ENCODE measurements around the gene TPPP3. TPM values are rescaled to one million over a fixed set of nuclear protein-coding genes. Genes with fewer than 3 reads are reported as not detected.

The TPPP3 gene
- total RNA-seq, 4 donors from 2014 or later: 5.7 to 13.6 (median 9.9) TPM

GRCh38 chr16:67342616-67343015, 50.7 kb downstream of the TPPP3 start:
- no peaks in the 10 kb centered on the region for H3K4me1 ChIP-seq
- no peaks in the 10 kb centered on the region for H3K27me3 ChIP-seq
- WGBS, 2 donors: 93 to 95% methylated on average over 4 of the region's 4 CpGs
- H3K4me3 ChIP-seq: no peak overlapping the region
- no peaks in the 10 kb centered on the region for H3K36me3 ChIP-seq
- DNase-seq (ENCODE audit: low spot score in 2 of 2): no peak
- no peak overlapping the region for H3K27ac ChIP-seq
- H3K9me3 ChIP-seq: no peaks in the 10 kb centered on the region
- TF ChIP-seq EP300 (IDR thresholded peaks at IDR 0.05) (no peak), POLR2A (IDR thresholded peaks at IDR 0.05) (no peak), CTCF (IDR thresholded peaks at IDR 0.05) (no peak)

GRCh38 chr16:67341250-67341649, 52.0 kb downstream of the TPPP3 start:
- 87 to 92% methylated on average over 3 of the region's 3 CpGs for WGBS, 2 donors

More at GRCh38 chr16:67341250-67341649, 52.0 kb downstream of the TPPP3 start:
- Histone ChIP-seq H3K4me3 (no peak overlapping the region), H3K36me3 (no peaks in the 10 kb centered on the region), H3K4me1 (no peaks in the 10 kb centered on the region), H3K27ac (no peak overlapping the region), H3K9me3 (no peaks in the 10 kb centered on the region), H3K27me3 (no peaks in the 10 kb centered on the region)
- no peak for DNase-seq (ENCODE audit: low spot score in 2 of 2)
- TF ChIP-seq POLR2A (IDR thresholded peaks at IDR 0.05) (no peak), CTCF (IDR thresholded peaks at IDR 0.05) (no peak), EP300 (IDR thresholded peaks at IDR 0.05) (no peak)

Small RNA genes lying within 50 kb of the gene (small RNA-seq; reads per million reads assigned to genes)
- not detected for gene RNU1-123P

Other genes with a start within 250 kb of the TPPP3 start
- 10 to 100 TPM in 3 of 4 donors, 1 to 10 TPM in 1; 9.3 to 23.1 (median 18.4) TPM for gene B3GNT9, start 242.5 kb downstream of the TPPP3 start, total RNA-seq
- 10 to 100 TPM; 26.0 to 46.5 (median 36.2) TPM for gene TRADD, start 233.6 kb downstream of the TPPP3 start, total RNA-seq
- 10 to 100 TPM; 17.7 to 58.5 (median 40.0) TPM for gene FBXL8, start 233.5 kb downstream of the TPPP3 start, total RNA-seq
- gene HSF4, start 228.8 kb downstream of the TPPP3 start, total RNA-seq: 100 to 1,000 TPM; 103 to 167 (median 153) TPM
- gene NOL3, start 223.0 kb downstream of the TPPP3 start, total RNA-seq: 10 to 100 TPM; 55.5 to 95.4 (median 76.6) TPM
- 10 to 100 TPM; 13.6 to 42.9 (median 18.9) TPM for gene MATCAP1, start 209.5 kb downstream of the TPPP3 start, total RNA-seq
- gene EXOC3L1, start 203.4 kb downstream of the TPPP3 start, total RNA-seq: 1 to 10 TPM in 3 of 4 donors, under 1 TPM in 1; 0.66 to 3.9 (median 2.6) TPM
- 100 to 1,000 TPM in 2 of 4 donors, 10 to 100 TPM in 2; 60.1 to 119 (median 99.8) TPM for gene E2F4, start 201.3 kb downstream of the TPPP3 start, total RNA-seq
- 10 to 100 TPM in 1 of 4 donors, 1 to 10 TPM in 3; 2.4 to 14.4 (median 4.4) TPM for gene ELMO3, start 194.4 kb downstream of the TPPP3 start, total RNA-seq
- gene TMEM208, start 166.4 kb downstream of the TPPP3 start, total RNA-seq: 10 to 100 TPM; 28.0 to 47.6 (median 41.2) TPM
- gene FHOD1, start 146.0 kb downstream of the TPPP3 start, total RNA-seq: 10 to 100 TPM; 17.3 to 45.3 (median 25.5) TPM
- gene SLC9A5, start 144.5 kb downstream of the TPPP3 start, total RNA-seq: 1 to 10 TPM in 3 of 4 donors, under 1 TPM in 1; 0.59 to 2.0 (median 1.5) TPM
- 10 to 100 TPM; 25.6 to 42.4 (median 34.6) TPM for gene PLEKHG4, start 114.0 kb downstream of the TPPP3 start, total RNA-seq
- 1 to 10 TPM in 1 of 4 donors, under 1 TPM in 3; under 0.01 to 2.3 (median 0.25) TPM for gene KCTD19, start 66.8 kb downstream of the TPPP3 start, total RNA-seq
- gene LRRC36, start 66.7 kb downstream of the TPPP3 start, total RNA-seq: 1 to 10 TPM in 2 of 4 donors, under 1 TPM in 1, not detected in 1; 0.30 to 4.6 (median 2.1) TPM
- gene ZDHHC1, start 23.0 kb upstream of the TPPP3 start, total RNA-seq: 10 to 100 TPM; 24.3 to 46.2 (median 32.8) TPM
- gene HSD11B2, start 37.6 kb upstream of the TPPP3 start, total RNA-seq: 1 to 10 TPM in 1 of 4 donors, under 1 TPM in 2, not detected in 1; 0.20 to 2.9 (median 0.60) TPM
- 100 to 1,000 TPM in 1 of 4 donors, 10 to 100 TPM in 3; 55.1 to 113 (median 73.7) TPM for gene ATP6V0D1, start 87.7 kb upstream of the TPPP3 start, total RNA-seq
- not detected for gene AGRP, start 90.0 kb upstream of the TPPP3 start, total RNA-seq
- gene RIPOR1, start 135.3 kb upstream of the TPPP3 start, total RNA-seq: 100 to 1,000 TPM in 2 of 4 donors, 10 to 100 TPM in 2; 50.6 to 112 (median 85.1) TPM
- gene CTCF, start 169.0 kb upstream of the TPPP3 start, total RNA-seq: 10 to 100 TPM; 26.1 to 39.6 (median 31.8) TPM